GM23338 (cell line): ENCODE data around the gene COL21A1.

ENCODE experiments used
- CREB1 ChIP-seq: fragments of 250-450 bp; sonication (Bioruptor Pico); IDR thresholded peaks from 2 replicates; pipeline ENCODE4 v1.5.0; 2020; ENCODE audit warnings: low read depth, mild to moderate bottlenecking, moderate library complexity
- EZH2 ChIP-seq: fragments of 200-600 bp; sonication (generic); IDR thresholded peaks from one replicate; pipeline ENCODE4 v1.8.0; 2017; ENCODE audit warnings: antibody characterized with exemption, mild to moderate bottlenecking, low read depth; ENCODE audit not compliant: unreplicated experiment
- EZH2phosphoT487 ChIP-seq: fragments of 200-600 bp; sonication (generic); IDR thresholded peaks from one replicate; pipeline ENCODE4 v1.8.1; 2018; ENCODE audit warnings: antibody characterized with exemption; ENCODE audit not compliant: unreplicated experiment
- JUNB ChIP-seq: IDR thresholded peaks from one replicate; pipeline ENCODE4 v1.6.1; 2016; ENCODE audit warnings: antibody characterized with exemption; ENCODE audit not compliant: unreplicated experiment
- NANOG ChIP-seq: IDR thresholded peaks from 2 replicates; pipeline ENCODE4 v1.6.1; 2016; ENCODE audit warnings: antibody characterized with exemption, borderline replicate concordance
- POLR2AphosphoS5 ChIP-seq: IDR thresholded peaks from 2 replicates; pipeline ENCODE4 v1.6.1; 2016; ENCODE audit warnings: antibody characterized with exemption, low read depth
- STAT1 ChIP-seq: IDR thresholded peaks from one replicate; pipeline ENCODE4 v1.6.1; 2016; ENCODE audit warnings: antibody characterized with exemption; ENCODE audit not compliant: unreplicated experiment
- ZNF114 ChIP-seq: fragments of 250-450 bp; sonication (Bioruptor Pico); IDR thresholded peaks from 2 replicates; pipeline ENCODE4 v1.5.0; 2020; ENCODE audit warnings: mild to moderate bottlenecking, moderate library complexity
- ZNF331 ChIP-seq: fragments of 250-450 bp; sonication (Bioruptor Pico); IDR thresholded peaks from 2 replicates; pipeline ENCODE4 v1.5.0; 2020; ENCODE audit warnings: low read depth, mild to moderate bottlenecking, moderate library complexity
- TF ChIP-seq, protein P1 (sequence below), 2 experiments: fragments of 200-600 bp in 1 of 2; sonication (generic) in 1 of 2; conservative IDR thresholded peaks; 2 replicates each; pipeline versions ENCODE4 v1.5.1 to v1.6.1; 2016 to 2017; ENCODE audit warnings: antibody characterized with exemption in 2 of 2, low read depth in 2 of 2, mild to moderate bottlenecking in 2 of 2, moderate library complexity in 1 of 2
- TF ChIP-seq, protein P2 (sequence below): IDR thresholded peaks from one replicate; pipeline ENCODE4 v1.6.1; 2018; ENCODE audit warnings: antibody characterized with exemption; ENCODE audit not compliant: unreplicated experiment
- TF ChIP-seq, protein P3 (sequence below): IDR thresholded peaks from 2 replicates; pipeline ENCODE4 v1.6.1; 2016; ENCODE audit warnings: antibody characterized with exemption

- TF ChIP-seq, protein P1, sequence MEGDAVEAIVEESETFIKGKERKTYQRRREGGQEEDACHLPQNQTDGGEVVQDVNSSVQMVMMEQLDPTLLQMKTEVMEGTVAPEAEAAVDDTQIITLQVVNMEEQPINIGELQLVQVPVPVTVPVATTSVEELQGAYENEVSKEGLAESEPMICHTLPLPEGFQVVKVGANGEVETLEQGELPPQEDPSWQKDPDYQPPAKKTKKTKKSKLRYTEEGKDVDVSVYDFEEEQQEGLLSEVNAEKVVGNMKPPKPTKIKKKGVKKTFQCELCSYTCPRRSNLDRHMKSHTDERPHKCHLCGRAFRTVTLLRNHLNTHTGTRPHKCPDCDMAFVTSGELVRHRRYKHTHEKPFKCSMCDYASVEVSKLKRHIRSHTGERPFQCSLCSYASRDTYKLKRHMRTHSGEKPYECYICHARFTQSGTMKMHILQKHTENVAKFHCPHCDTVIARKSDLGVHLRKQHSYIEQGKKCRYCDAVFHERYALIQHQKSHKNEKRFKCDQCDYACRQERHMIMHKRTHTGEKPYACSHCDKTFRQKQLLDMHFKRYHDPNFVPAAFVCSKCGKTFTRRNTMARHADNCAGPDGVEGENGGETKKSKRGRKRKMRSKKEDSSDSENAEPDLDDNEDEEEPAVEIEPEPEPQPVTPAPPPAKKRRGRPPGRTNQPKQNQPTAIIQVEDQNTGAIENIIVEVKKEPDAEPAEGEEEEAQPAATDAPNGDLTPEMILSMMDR (conservative IDR thresholded peaks at IDR 0.05; ENCODE audit: low read depth in 2 of 2), result no peak
- TF ChIP-seq, protein P2, sequence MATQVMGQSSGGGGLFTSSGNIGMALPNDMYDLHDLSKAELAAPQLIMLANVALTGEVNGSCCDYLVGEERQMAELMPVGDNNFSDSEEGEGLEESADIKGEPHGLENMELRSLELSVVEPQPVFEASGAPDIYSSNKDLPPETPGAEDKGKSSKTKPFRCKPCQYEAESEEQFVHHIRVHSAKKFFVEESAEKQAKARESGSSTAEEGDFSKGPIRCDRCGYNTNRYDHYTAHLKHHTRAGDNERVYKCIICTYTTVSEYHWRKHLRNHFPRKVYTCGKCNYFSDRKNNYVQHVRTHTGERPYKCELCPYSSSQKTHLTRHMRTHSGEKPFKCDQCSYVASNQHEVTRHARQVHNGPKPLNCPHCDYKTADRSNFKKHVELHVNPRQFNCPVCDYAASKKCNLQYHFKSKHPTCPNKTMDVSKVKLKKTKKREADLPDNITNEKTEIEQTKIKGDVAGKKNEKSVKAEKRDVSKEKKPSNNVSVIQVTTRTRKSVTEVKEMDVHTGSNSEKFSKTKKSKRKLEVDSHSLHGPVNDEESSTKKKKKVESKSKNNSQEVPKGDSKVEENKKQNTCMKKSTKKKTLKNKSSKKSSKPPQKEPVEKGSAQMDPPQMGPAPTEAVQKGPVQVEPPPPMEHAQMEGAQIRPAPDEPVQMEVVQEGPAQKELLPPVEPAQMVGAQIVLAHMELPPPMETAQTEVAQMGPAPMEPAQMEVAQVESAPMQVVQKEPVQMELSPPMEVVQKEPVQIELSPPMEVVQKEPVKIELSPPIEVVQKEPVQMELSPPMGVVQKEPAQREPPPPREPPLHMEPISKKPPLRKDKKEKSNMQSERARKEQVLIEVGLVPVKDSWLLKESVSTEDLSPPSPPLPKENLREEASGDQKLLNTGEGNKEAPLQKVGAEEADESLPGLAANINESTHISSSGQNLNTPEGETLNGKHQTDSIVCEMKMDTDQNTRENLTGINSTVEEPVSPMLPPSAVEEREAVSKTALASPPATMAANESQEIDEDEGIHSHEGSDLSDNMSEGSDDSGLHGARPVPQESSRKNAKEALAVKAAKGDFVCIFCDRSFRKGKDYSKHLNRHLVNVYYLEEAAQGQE, result no peak
- TF ChIP-seq NANOG (no peak), POLR2AphosphoS5 (no peak), EZH2phosphoT487 (no peak), EZH2 (no peak), JUNB (no peak), STAT1 (no peak), ZNF331 (CRISPR knock-in tag) (no peak), ZNF114 (CRISPR knock-in tag) (no peak), CREB1 (no peak)
- TF ChIP-seq, protein P3, sequence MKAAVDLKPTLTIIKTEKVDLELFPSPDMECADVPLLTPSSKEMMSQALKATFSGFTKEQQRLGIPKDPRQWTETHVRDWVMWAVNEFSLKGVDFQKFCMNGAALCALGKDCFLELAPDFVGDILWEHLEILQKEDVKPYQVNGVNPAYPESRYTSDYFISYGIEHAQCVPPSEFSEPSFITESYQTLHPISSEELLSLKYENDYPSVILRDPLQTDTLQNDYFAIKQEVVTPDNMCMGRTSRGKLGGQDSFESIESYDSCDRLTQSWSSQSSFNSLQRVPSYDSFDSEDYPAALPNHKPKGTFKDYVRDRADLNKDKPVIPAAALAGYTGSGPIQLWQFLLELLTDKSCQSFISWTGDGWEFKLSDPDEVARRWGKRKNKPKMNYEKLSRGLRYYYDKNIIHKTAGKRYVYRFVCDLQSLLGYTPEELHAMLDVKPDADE, result no peak
Measured at GRCh38 chr6:56259234-56260077, 12.1 kb upstream of the COL21A1 start.
